ENCODE results near the gene SEMA4C. TPM values are rescaled to one million over a fixed set of nuclear protein-coding genes. Genes with fewer than 3 reads are reported as not detected.
A peak's percentile ranks its signal among the peaks of the same experiment; 100 is the strongest.

The SEMA4C gene
- total and polyA plus RNA-seq, 9 of the 15 experiments (the other 6 are each of a cell fraction or from before 2014, with no cell fraction given) = 0.32 to 59.7 (median 23.9) TPM

DNA sequence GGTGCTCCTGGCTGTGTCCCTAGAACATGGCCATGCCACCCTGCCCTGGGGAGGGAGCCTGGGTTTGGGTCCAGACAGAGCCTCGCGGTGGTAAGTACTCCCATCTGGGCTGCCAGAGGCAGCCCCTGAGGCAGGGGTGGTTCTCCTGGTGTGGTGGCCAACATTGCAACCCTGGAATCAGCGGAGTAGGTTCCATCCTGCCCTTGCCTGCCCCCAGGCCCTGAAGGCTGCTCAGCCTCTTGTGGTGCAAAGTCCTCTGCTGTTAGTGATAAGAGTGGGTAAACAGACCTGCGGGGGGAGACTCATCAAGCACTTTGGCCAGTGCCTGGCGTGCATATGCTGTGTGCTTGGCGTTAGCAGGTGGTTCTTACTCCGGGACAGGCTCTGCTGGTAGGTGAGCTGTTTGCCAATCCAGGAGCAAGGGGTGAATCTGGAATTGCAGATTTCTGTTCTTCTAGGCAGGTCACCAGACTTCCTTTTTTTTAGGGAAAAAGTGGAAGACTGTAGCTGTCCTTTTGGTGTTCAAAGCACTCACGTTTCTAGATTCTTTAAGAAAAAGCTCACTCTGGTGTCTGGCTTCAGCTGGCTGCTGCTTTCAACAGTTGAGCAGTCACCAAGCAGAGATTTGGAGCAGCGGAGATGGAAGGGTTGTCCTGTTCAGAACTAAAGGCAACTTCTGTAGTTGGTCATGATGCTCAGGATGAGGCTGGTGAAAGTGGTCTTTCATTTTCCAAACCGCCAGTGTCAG, 50.6 kb downstream of the SEMA4C start (continued):
- TF ChIP-seq TAF9B (IDR thresholded peaks at IDR 0.05; ENCODE audit: partially characterized antibody) = no peak
- TF ChIP-seq, protein P1, sequence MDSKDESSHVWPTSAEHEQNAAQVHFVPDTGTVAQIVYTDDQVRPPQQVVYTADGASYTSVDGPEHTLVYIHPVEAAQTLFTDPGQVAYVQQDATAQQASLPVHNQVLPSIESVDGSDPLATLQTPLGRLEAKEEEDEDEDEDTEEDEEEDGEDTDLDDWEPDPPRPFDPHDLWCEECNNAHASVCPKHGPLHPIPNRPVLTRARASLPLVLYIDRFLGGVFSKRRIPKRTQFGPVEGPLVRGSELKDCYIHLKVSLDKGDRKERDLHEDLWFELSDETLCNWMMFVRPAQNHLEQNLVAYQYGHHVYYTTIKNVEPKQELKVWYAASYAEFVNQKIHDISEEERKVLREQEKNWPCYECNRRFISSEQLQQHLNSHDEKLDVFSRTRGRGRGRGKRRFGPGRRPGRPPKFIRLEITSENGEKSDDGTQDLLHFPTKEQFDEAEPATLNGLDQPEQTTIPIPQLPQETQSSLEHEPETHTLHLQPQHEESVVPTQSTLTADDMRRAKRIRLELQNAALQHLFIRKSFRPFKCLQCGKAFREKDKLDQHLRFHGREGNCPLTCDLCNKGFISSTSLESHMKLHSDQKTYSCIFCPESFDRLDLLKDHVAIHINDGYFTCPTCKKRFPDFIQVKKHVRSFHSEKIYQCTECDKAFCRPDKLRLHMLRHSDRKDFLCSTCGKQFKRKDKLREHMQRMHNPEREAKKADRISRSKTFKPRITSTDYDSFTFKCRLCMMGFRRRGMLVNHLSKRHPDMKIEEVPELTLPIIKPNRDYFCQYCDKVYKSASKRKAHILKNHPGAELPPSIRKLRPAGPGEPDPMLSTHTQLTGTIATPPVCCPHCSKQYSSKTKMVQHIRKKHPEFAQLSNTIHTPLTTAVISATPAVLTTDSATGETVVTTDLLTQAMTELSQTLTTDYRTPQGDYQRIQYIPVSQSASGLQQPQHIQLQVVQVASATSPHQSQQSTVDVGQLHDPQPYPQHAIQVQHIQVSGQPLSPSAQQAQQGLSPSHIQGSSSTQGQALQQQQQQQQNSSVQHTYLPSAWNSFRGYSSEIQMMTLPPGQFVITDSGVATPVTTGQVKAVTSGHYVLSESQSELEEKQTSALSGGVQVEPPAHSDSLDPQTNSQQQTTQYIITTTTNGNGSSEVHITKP (IDR thresholded peaks at IDR 0.05; ENCODE audit: partially characterized antibody) = peak; percentile 68
- no peak for TF ChIP-seq TAF7 (tag; IDR thresholded peaks at IDR 0.05)

DNA sequence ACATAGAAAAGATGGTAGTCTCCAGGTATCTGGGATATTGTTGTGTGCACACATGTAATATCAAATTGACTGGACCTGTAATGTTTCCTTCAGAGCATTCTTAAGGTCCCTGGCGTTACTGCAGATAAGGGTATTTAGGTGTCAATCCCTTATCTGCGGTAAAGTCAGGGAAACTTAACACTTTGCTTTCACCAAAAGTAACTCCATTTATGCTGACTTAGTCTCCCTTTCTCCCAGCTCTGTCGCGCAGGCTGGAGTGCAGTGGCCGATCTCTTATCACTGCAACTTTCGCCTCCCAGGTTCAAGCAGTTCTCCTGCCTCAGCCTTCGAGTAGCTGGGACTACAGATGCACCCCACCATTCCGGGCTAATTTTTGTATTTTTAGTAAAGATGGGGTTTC, 52.0 kb downstream of the SEMA4C start:
- Histone ChIP-seq H3K9ac (ENCODE audit: insufficient read depth in 1 of 2, low read depth in 2 of 2, low read length in 2 of 2) (no peak overlapping the region), H3K9me3 (replicated peaks; ENCODE audit: control insufficient read depth, insufficient read depth, low read depth, low read length) (no peaks in the 10 kb centered on the region), H3K27me3 (ENCODE audit: control insufficient read depth in 2 of 2, insufficient read depth in 2 of 2, low read length in 2 of 2) (no peaks in the 10 kb centered on the region), H4K20me1 (replicated peaks; ENCODE audit: control insufficient read depth, insufficient read depth, low read length) (peaks cover 41% of the 10 kb centered on the region), H3K79me2 (ENCODE audit: control insufficient read depth, insufficient read depth, low read length) (peaks cover 48% of the 10 kb centered on the region), H3K4me2 (ENCODE audit: insufficient read depth, low read length) (peak overlapping the region; percentile 90), H3K36me3 (ENCODE audit: control insufficient read depth, insufficient read depth, low read length) (peaks cover 30% of the 10 kb centered on the region), H3K27ac (ENCODE audit: extremely low read depth, low read depth, low read length) (no peak overlapping the region; the same call in 2 of the 3 replicates), H3K9me1 (ENCODE audit: control insufficient read depth, insufficient read depth, low read length) (peaks cover 21% of the 10 kb centered on the region), H3K4me1 (replicated peaks in 1 of 2; ENCODE audit: control insufficient read depth in 2 of 2, insufficient read depth in 2 of 2, low read length in 2 of 2) (peaks cover 34 to 49% of the 10 kb centered on the region in 2 experiments), H2AFZ (ENCODE audit: low read depth, low read length) (no peak overlapping the region), H3K4me3 (peak overlapping the region; percentile 80; the same call in 1 of the 2 replicates)
- CTCF ChIA-PET (ENCODE audit: low intra/inter-chr PET ratio) = no interaction called here
- intact Hi-C loops (cut with micrococcal nuclease) = loop anchor here (5.0 kb wide), 1 partner anchor 56 kb away; the partner anchor contains the start of gene CNNM4
- DNase-seq (ENCODE audit: extremely low read depth in 1 of 4, low spot score in 3 of 4) (peak in 2 of 4 experiments; percentile 26 to 61), ATAC-seq (no peak), FAIRE-seq (peak; percentile 69)
- in situ Hi-C loops (cut with MboI) = no loop called here
- BruUV-seq (replicated peaks) = no TSS peak
- 2% methylated on average over 8 of the region's 8 CpGs for WGBS (ENCODE audit: insufficient coverage, low coverage, missing lambda C conversion rate)
- POLR2A ChIA-PET = interaction anchor here (2.3 kb wide), 1 partner anchor 8 kb away, joined by 8 read pairs; no protein-coding TSS in a partner anchor
- TF ChIP-seq ARHGAP35 (IDR thresholded peaks at IDR 0.05; ENCODE audit: partially characterized antibody) (no peak), KHSRP (IDR thresholded peaks at IDR 0.05) (no peak), NR4A1 (CRISPR knock-in tag; IDR thresholded peaks at IDR 0.05) (no peak), NR4A1 (tag; IDR thresholded peaks at IDR 0.05) (no peak), MAFK (IDR thresholded peaks at IDR 0.05; ENCODE audit: low read length) (0 out of 2 replicates have a peak, but pooled peaks have one; percentile 10), SMC3 (conservative IDR thresholded peaks at IDR 0.05; ENCODE audit: insufficient read depth, low read depth, low read length) (no peak), POLR2AphosphoS5 (IDR thresholded peaks at IDR 0.05; ENCODE audit: control insufficient read depth, insufficient read depth, low read depth, low read length) (no peak), CBFA2T3 (IDR thresholded peaks at IDR 0.05) (peak; percentile 44), SMARCA5 (IDR thresholded peaks at IDR 0.05) (no peak), FOXM1 (IDR thresholded peaks at IDR 0.05; ENCODE audit: low read depth) (no peak), FOXM1 (CRISPR knock-in tag; IDR thresholded peaks at IDR 0.05; ENCODE audit: low read depth) (no peak), HNRNPL (IDR thresholded peaks at IDR 0.05; ENCODE audit: low read depth, low read length) (no peak), NEUROD1 (IDR thresholded peaks at IDR 0.05; ENCODE audit: borderline replicate concordance, low read depth, low read length, partially characterized antibody) (no peak), TAF7 (tag; IDR thresholded peaks at IDR 0.05) (no peak), ZNF282 (CRISPR knock-in tag; IDR thresholded peaks at IDR 0.05) (no peak), ZFPM2 (CRISPR knock-in tag; IDR thresholded peaks at IDR 0.05) (no peak)
- TF ChIP-seq, protein P2, sequence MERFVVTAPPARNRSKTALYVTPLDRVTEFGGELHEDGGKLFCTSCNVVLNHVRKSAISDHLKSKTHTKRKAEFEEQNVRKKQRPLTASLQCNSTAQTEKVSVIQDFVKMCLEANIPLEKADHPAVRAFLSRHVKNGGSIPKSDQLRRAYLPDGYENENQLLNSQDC (CRISPR knock-in tag; IDR thresholded peaks at IDR 0.05) = no peak
